Naive B cell (primary cell): ENCODE measurements around the gene STAT5A. TPM values are rescaled to one million over a fixed set of nuclear protein-coding genes. Genes with fewer than 3 reads are reported as not detected.

Experiments
- ATAC-seq, 2 donors: fragments of 150-1000 bp; cut with Tn5 transposase; 2 replicates each; pipeline ENCODE4 v1.10.0; 2021; ENCODE audit warnings: low read depth in 2 of 2, mild to moderate bottlenecking in 2 of 2, moderate library complexity in 2 of 2
- DNase-seq: peaks from one replicate; pipeline ENCODE4 v3.0.0; 2022
- H3K27ac Mint-ChIP-seq, 6 donors: one replicate each; pipeline ENCODE4 v1.8.0; 2020 to 2022; ENCODE audit warnings: mild to moderate bottlenecking in 6 of 6, mixed read lengths in 6 of 6, moderate library complexity in 5 of 6, inconsistent platforms in 2 of 6
- H3K27me3 Mint-ChIP-seq, 3 donors: one replicate each; pipeline ENCODE4 v1.8.0; 2021 to 2022; ENCODE audit warnings: mixed read lengths in 3 of 3, mild to moderate bottlenecking in 1 of 3
- H3K36me3 Mint-ChIP-seq, 2 donors: one replicate each; pipeline ENCODE4 v1.8.0; 2020 to 2022; ENCODE audit warnings: mixed read lengths in 2 of 2, inconsistent platforms in 1 of 2, mild to moderate bottlenecking in 1 of 2
- H3K4me1 Mint-ChIP-seq, 3 donors: one replicate each; pipeline ENCODE4 v1.8.0; 2020 to 2022; ENCODE audit warnings: mixed read lengths in 3 of 3, inconsistent platforms in 1 of 3, mild to moderate bottlenecking in 1 of 3, moderate library complexity in 1 of 3
- H3K4me3 Mint-ChIP-seq, 8 donors: one replicate each; pipeline ENCODE4 v1.8.0; 2020 to 2022; ENCODE audit warnings: mild to moderate bottlenecking in 8 of 8, mixed read lengths in 8 of 8, moderate library complexity in 8 of 8, inconsistent platforms in 2 of 8
- H3K9me3 Mint-ChIP-seq, 7 donors: one replicate each; pipeline ENCODE4 v1.8.0; 2020 to 2022; ENCODE audit warnings: mixed read lengths in 7 of 7, mild to moderate bottlenecking in 5 of 7, inconsistent platforms in 2 of 7, moderate library complexity in 1 of 7
- polyA plus RNA-seq, 6 donors: library from polyadenylated mRNA; unstranded; fragments of 300-500 nt; fragmentation: Illumina TruSeq; gene quantifications; one replicate each; pipeline ENCODE4 v1.2.3, GENCODE V29; 2021; ENCODE audit warnings: low read depth in 6 of 6

The STAT5A gene
- polyA plus RNA-seq, 6 donors from 2014 or later: 24.6 to 53.2 (median 45.2) TPM

DNA sequence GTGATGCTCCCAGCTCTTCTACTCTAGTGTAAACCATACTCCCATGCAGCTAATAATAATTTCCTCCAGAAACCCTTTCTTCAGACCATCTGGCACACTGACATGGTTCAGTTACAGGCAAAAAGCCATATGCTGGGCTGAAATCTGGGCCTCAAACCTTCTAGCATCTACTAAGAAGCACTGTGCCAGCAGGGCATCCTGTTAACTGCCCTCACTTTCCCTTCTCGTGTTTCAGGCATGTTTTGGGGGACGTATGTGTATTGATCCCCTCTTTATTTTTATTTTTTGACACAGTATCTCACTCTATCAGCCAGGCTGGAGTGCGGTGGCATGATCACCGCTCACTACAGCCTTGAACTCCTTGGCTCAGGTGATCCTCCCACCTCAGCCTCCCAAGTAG lies 33.3 kb downstream of the STAT5A start:
- no peaks in the 10 kb centered on the region for H3K36me3 Mint-ChIP-seq
- DNase-seq: no peak
- H3K4me3 Mint-ChIP-seq: peak overlapping the region in 2 of 8 donors; percentile 12 to 47
- no peak for ATAC-seq
- peak overlapping the region in 3 of 6 donors; percentile 42 to 69 (median 53) for H3K27ac Mint-ChIP-seq
- no peaks in the 10 kb centered on the region for H3K9me3 Mint-ChIP-seq
- no peaks in the 10 kb centered on the region for H3K27me3 Mint-ChIP-seq
- H3K4me1 Mint-ChIP-seq: peaks cover 21 to 64% (median 24%) of the 10 kb centered on the region in 3 donors

DNA sequence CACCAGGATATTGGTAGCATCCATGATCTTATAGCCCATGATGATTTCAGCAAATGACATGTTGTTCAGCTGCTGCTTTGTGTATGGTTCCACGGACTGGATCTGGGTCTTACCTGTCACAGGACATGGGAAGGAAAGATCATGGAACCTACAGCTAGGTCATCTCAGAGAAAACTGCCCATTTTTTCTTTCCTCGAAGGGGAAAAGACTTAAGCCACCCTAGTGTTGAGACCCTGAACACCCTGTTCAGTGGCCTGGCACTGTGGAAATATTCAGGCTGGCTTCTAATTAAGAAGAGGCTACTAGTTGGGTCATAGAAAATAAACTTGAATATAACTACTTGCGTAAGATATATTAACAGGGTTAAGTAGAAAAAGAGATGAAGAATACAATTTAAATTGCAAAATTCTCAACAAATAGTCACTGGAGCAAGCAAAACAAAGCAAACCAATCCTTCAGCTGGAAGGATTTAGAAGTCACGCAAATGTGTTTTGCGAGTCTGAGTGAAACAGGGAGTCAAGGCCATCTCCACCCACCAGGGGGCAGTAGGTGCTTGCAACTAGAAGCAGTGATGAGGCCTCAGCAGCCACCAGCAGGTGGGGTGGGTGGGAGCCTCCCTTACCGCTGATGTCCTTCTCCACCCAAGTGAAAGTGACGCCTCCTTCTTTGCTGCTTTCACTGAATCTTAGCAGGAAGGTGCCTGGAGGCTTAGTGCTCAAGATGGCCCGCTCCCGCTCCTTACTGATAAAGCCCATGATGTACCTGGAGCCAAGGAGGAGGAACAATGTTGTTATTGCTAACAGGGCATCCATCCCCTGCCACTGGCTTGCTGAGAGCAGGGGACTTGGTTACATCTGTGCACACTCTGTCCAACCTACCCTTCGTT lies 34.3 kb downstream of the STAT5A start:
- DNase-seq (peak; percentile 90), ATAC-seq (peak; percentile 96 to 98)
- no peaks in the 10 kb centered on the region for H3K9me3 Mint-ChIP-seq
- H3K27ac Mint-ChIP-seq: peak overlapping the region in 4 of 6 donors; percentile 82 to 89 (median 86)
- H3K4me3 Mint-ChIP-seq: no peak overlapping the region
- H3K36me3 Mint-ChIP-seq: no peaks in the 10 kb centered on the region
- peaks cover 16 to 54% (median 20%) of the 10 kb centered on the region in 3 donors for H3K4me1 Mint-ChIP-seq
- no peaks in the 10 kb centered on the region for H3K27me3 Mint-ChIP-seq

DNA sequence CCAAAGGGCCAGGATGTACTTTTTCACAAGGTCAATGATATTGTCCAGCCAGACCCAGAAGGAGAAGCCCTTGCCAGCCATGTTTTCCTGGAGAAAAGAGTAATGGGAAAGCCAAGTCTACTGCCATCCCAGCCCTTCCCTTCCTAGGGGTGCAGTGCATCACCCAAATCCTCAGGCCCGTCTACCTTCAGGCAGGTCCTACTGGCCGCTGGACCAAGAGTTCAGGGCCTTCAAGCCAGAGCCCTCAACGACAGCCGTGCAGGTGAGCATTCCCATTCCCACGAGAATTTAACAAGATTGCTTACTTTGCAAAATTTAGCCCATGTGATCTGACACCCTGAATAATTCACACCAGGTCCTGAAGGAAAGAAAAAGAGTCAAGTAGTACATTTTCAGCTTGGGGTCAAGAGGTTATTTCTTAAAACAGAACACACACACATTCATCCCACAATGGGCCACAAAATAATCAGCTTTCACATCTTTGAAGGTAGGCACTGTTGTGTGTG lies 35.0 kb downstream of the STAT5A start:
- Mint-ChIP-seq H3K27ac (peak overlapping the region in 4 of 6 donors; percentile 82 to 89 (median 86)), H3K4me3 (no peak overlapping the region)

DNA sequence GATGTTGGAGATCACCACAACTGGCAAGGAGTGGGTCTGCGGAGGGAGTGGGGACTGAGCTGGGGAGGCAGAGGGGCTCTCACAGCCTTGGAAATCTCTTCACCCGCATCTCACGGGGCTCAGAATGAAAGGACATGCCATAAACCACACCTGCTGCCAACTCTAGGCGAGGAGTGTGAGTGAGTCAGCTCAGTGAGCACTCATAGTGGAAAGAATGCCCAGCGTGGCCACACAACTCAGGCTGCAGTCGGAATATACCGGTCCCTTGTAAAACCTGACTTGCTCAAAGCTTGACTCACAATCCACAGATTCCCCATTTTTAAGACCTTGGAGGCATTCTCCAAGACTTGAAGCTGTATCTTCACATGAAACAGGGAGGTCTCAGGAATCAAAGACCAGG lies 36.7 kb downstream of the STAT5A start:
- DNase-seq (no peak), ATAC-seq (no peak)
- H3K4me1 Mint-ChIP-seq: peaks cover 10 to 32% (median 10%) of the 10 kb centered on the region in 3 donors
- H3K36me3 Mint-ChIP-seq: no peaks in the 10 kb centered on the region
- H3K27ac Mint-ChIP-seq: peak overlapping the region in 1 of 6 donors; percentile 15
- H3K4me3 Mint-ChIP-seq: no peak overlapping the region
- H3K9me3 Mint-ChIP-seq: no peaks in the 10 kb centered on the region
- no peaks in the 10 kb centered on the region for H3K27me3 Mint-ChIP-seq

More for the DNA sequence above, 35.0 kb downstream of the STAT5A start:
- Mint-ChIP-seq H3K36me3 (no peaks in the 10 kb centered on the region), H3K27me3 (no peaks in the 10 kb centered on the region), H3K9me3 (no peaks in the 10 kb centered on the region), H3K4me1 (peaks cover 16 to 48% (median 17%) of the 10 kb centered on the region in 3 donors)
- ATAC-seq (no peak), DNase-seq (no peak)

DNA sequence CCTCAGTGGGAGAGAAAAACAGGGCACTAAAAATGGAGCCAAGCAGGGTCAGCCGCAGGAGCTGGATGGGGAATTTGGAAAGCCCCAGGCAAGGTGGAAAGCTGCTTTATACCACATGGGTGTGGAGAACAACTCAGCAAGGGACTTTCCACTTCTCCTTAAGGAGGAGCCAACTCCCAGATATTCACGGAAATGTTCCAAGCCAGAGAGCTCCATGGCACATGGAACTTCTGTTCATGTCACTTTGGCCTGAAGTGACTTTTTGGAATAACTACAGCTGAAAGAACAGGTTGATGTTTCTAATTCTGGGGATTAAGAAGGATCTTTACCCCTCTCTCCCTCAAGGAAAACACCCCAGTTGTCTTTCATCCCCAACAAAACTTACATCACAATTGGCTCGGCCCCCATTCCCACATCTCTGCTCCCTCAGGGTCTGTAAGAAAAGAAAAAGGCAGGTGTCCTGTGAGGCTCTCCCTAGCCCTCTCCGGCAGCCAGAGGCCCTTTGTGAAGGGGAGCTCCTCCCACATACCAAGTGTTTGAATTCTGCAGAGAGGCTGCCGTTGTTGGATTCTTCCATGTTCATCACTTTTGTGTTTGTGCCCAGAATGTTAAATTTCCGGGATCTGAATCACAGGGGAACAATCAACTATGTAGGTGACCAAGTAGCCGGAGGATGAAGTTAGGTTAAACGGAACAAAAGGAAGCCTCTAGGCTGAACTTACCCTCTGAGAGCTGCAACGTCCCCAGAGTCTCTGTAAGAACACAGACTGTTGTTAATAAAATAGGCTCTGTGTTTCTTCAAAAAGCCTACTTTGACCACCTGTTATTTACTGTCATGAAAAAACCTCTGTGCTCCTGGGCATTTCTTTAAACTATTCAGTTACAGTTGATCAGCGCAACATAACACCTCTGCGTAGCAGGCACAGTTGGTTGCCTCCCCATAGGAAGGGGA lies 41.0 kb downstream of the STAT5A start:
- ATAC-seq (no peak), DNase-seq (no peak)
- Mint-ChIP-seq H3K4me1 (no peaks in the 10 kb centered on the region), H3K27me3 (no peaks in the 10 kb centered on the region), H3K36me3 (peaks cover 6 to 10% of the 10 kb centered on the region in 2 donors), H3K9me3 (no peaks in the 10 kb centered on the region), H3K4me3 (no peak overlapping the region), H3K27ac (peak overlapping the region in 2 of 6 donors; percentile 33 to 54)

DNA sequence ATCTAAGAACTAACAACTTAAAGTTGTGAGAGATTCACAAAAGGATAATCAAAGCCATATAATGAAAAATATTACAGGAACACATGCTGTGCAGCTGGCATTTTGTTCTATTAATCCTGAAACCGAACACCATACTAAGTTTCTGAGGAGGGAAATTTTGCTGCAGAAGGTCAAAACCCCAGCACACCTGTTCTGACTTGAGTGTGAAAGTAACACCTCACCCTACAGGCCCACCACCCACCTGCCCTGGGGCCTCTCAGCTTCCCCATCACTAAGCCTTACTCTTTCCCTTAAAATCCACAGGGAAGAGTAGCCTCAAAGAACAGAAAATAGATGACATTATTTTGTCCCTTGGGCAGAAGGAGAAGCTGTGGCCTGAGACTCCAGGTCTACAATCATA lies 44.8 kb downstream of the STAT5A start:
- no peaks in the 10 kb centered on the region for H3K9me3 Mint-ChIP-seq
- DNase-seq: no peak
- peaks cover 6 to 10% of the 10 kb centered on the region in 2 donors for H3K36me3 Mint-ChIP-seq
- no peak overlapping the region for H3K4me3 Mint-ChIP-seq
- no peak for ATAC-seq
- no peaks in the 10 kb centered on the region for H3K4me1 Mint-ChIP-seq
- H3K27ac Mint-ChIP-seq: peak overlapping the region in 1 of 6 donors; percentile 52
- no peaks in the 10 kb centered on the region for H3K27me3 Mint-ChIP-seq

DNA sequence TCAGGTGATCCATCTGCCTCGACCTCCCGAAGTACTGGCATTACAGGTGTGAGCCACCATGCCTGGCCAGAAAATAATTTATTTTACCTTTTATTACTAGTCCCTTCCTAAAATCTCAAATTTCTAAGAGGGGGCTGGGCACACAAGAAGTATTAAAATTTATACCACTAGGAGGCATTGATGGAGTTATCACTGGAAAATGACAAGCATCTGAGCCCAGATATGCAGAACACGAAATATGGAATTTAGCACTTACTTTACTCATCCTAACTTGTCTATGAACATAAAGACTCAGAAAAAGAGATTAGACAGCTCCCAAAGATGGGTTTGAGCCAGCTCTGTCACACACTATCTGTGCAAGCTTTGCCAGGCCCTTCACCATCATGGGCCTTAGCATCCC lies 46.4 kb downstream of the STAT5A start:
- Mint-ChIP-seq H3K27ac (no peak overlapping the region), H3K36me3 (peaks cover 6 to 10% of the 10 kb centered on the region in 2 donors), H3K9me3 (no peaks in the 10 kb centered on the region), H3K27me3 (no peaks in the 10 kb centered on the region), H3K4me3 (no peak overlapping the region), H3K4me1 (peaks cover 0 to 4% (median 3%) of the 10 kb centered on the region in 3 donors)
- DNase-seq: no peak
- no peak for ATAC-seq

DNA sequence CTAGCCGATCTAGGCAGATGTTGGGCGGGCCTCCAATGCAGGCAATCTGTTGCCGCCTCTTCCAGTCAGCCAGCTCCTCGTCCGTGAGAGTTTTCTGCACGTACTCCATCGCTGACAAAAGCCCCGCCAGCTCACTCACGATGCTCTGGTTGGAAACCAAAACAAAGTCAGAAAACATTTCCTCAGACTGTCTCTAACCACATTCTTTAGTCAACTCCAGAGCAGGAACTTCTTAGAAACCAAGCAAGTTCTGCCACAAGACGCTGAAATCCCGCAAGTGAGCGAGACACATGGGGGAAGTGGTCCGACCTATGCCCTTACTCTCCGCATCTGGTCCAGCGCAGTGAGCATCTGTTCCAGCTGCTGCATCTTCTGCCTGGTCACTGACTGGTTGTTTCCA lies 49.1 kb downstream of the STAT5A start:
- H3K27ac Mint-ChIP-seq: peak overlapping the region in 1 of 6 donors; percentile 50
- ATAC-seq: peak in 1 of 2 donors; percentile 20
- H3K4me1 Mint-ChIP-seq: peaks cover 9 to 11% (median 10%) of the 10 kb centered on the region in 3 donors
- H3K36me3 Mint-ChIP-seq: peaks cover 8 to 12% of the 10 kb centered on the region in 2 donors
- no peak for DNase-seq
- H3K27me3 Mint-ChIP-seq: no peaks in the 10 kb centered on the region
- H3K9me3 Mint-ChIP-seq: no peaks in the 10 kb centered on the region
- H3K4me3 Mint-ChIP-seq: no peak overlapping the region

DNA sequence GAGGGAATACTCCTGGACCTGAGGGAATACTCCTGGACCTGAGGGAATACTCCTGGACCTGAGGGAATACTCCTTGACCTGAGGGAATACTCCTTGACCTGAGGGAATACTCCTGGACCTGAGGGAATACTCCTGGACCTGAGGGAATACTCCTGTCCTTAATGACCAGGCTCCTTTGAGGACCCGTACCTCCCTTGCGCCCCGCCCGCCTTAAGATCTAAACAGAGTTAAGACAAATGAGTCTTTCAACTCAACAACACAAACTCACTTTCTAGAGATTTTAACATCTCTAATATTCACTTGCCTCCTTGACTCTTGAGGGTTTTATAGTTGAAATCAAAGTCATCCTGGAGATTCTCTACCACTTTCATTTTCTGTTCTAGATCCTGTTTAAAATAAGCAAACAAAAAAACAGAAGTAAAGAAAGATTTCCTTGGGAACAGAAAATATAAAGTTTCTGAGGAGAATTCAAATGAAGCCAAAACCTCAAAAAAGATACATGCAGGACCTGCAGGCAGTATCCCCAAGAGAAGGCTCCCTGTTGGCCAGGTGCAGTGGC lies 50.2 kb downstream of the STAT5A start:
- ATAC-seq: no peak
- no peak for DNase-seq
- peaks cover 8 to 14% of the 10 kb centered on the region in 2 donors for H3K36me3 Mint-ChIP-seq
- H3K4me3 Mint-ChIP-seq: no peak overlapping the region
- H3K27me3 Mint-ChIP-seq: no peaks in the 10 kb centered on the region
- H3K9me3 Mint-ChIP-seq: no peaks in the 10 kb centered on the region
- peak overlapping the region in 3 of 6 donors; percentile 25 to 76 (median 59) for H3K27ac Mint-ChIP-seq
- peaks cover 9 to 13% (median 11%) of the 10 kb centered on the region in 3 donors for H3K4me1 Mint-ChIP-seq

DNA sequence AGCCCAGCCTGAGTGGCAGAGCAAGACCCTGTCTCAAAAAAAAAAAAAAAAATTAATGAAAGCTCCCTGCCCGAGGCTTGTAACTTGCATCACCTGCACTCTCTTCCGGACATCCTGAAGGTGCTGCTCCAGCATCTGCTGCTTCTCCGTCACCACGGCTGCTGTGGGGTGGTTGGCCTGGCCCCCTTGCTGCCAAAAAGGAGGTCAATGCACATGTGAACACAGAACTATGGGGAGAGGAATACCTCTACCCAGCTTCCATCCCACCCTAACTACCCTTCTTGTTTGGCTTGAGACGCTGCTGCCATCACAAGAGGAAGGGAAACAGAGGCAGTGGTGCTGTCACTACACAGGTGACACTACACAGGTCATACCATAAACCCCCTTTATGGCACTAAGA lies 50.9 kb downstream of the STAT5A start:
- no peak for DNase-seq
- Mint-ChIP-seq H3K27me3 (no peaks in the 10 kb centered on the region), H3K36me3 (peaks cover 8% of the 10 kb centered on the region in 2 donors), H3K4me1 (peaks cover 9 to 13% (median 11%) of the 10 kb centered on the region in 3 donors), H3K27ac (peak overlapping the region in 2 of 6 donors; percentile 58 to 65), H3K9me3 (no peaks in the 10 kb centered on the region), H3K4me3 (peak overlapping the region in 1 of 8 donors; percentile 60)
- ATAC-seq: no peak

DNA sequence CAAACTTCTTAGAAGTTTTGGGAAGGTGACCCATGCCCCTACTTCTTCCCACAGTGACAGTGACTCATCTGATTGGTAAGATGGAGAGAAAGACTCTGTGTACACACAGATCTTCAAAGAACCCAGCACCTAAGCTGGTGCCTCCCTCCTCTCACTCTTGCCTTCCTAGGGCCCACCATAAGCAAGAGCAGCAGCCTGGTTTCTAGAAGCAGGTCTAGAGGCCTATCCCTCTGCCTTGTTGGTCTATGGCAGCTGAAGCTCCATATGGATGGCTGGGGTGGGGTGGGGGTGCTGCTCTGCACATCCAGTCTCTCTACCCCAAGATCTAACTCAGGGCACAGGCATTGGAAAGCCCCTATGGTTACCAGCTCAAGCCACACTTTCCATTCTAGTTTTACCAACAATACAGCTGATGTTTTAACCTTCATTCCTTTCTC lies 52.4 kb downstream of the STAT5A start:
- H3K4me1 Mint-ChIP-seq: peaks cover 9 to 13% (median 11%) of the 10 kb centered on the region in 3 donors
- H3K27me3 Mint-ChIP-seq: no peaks in the 10 kb centered on the region
- H3K4me3 Mint-ChIP-seq: no peak overlapping the region
- H3K9me3 Mint-ChIP-seq: no peaks in the 10 kb centered on the region
- peak overlapping the region in 2 of 6 donors; percentile 20 to 92 for H3K27ac Mint-ChIP-seq
- peak in 1 of 2 donors; percentile 28 for ATAC-seq
- no peak for DNase-seq
- H3K36me3 Mint-ChIP-seq: peaks cover 8 to 14% of the 10 kb centered on the region in 2 donors

DNA sequence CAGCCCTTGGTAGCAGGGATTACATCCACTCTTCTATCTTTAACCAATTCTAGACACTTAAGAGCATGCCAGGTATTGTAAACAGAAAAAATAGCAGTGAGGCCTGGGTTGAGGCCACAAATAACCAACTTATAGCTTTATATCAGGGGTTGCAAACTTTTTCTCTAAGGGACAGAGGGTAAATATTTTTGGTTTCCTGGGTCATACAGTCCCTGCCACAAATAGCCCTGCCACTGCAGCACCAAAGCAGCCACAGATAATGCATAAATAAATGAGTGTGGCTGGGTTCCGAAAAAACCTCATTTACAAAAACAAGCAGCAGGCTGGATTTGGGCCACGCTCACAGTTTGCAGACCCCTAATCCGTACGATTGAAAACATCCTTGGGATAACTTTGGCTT lies 53.3 kb downstream of the STAT5A start:
- no peaks in the 10 kb centered on the region for H3K9me3 Mint-ChIP-seq
- no peak overlapping the region for H3K4me3 Mint-ChIP-seq
- DNase-seq (no peak), ATAC-seq (no peak)
- H3K27ac Mint-ChIP-seq: no peak overlapping the region
- peaks cover 9 to 13% (median 11%) of the 10 kb centered on the region in 3 donors for H3K4me1 Mint-ChIP-seq
- peaks cover 13 to 20% of the 10 kb centered on the region in 2 donors for H3K36me3 Mint-ChIP-seq
- H3K27me3 Mint-ChIP-seq: no peaks in the 10 kb centered on the region
